GM18907 (cell line): Measurements from ENCODE around the gene PSMG4.

Source experiments
- ATAC-seq: cut with Tn5 transposase; IDR thresholded peaks from one replicate; pipeline ENCODE4 v1.9.1; 2021; ENCODE audit warnings: mild to moderate bottlenecking, moderate library complexity; ENCODE audit not compliant: unreplicated experiment

PSMG4 gene

DNA sequence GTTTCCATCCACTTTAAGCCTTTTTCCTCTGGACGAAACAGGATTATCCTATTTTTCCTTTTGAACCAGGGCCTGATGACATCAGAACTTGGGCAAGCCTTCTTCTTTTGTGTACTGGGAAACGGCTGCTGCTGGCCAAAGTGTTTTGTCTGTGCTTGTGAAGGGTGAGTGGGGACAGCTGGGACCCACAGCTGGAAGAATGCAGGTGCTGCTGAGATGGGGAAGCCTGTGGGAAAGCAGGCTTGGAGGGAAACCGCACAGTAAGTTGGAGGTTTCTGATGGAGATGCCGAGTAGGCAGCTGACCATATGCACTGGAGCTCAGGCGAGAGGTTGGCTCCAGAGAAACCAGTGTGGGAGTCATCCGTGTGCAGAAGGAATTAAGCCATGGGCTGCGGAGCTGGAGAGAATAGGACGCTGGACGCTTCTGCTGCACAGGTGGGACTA, 8.5 kb upstream of the PSMG4 start:
- no peak for ATAC-seq

DNA sequence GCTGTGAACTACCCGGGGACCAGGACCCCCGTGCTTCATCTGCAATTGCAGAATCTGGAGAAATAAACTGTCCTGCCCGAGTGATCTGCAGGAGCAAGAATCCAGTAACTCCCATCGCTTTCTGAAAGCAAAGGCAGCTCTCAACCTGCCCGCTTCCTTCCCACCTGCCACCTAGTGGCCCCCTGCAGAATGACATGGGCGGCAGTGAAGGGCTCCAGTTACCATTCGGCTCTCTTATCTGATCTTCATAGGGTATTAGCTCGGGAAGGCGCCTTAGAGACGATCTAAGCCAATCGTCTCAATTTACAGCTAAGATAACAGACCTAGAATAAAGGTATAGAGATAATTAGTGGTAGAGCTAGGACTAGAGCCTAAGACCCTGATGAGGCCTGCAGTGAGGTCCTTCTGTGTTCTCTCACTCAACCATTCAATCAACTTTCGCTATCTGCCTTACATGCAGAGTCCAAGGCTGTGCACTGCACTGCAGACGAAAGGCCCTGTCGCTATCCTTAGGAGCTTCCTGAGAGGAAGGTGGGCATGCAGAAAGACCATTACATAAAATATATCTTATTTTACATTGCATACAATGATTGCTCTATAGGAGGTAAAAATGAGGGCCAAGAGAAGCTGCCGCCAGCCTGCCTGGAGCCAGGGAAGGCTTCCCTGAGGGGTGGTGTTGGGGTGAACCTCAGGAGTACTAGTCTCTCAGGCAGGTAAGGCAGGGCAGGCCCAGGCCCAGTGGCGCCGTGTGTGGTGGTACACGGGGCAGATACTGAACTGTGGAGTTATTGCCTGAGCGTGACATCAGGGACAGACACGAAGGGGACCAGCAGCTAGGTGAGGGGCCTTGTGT, 7.1 kb upstream of the PSMG4 start:
- peak; percentile 76 for ATAC-seq

DNA sequence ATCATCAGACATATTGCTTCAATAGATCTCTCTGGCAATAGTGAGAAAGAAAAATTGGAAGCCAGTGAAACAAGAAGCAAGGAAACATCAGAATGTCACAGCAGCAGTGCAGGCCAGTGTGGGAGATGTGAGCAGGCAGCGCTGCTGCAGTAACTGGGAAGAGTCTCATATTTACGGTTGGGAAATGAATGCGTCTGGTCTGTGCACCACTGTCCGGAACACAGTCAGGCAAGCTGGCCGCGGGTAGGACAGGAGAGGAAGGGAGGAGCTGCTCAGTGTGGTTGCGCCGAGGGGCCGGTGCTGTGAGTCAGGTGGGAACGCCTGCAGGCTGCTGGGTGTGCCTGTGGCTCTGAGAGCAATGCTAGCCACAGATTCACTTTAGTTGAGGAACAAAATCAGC, 6.4 kb upstream of the PSMG4 start:
- no peak for ATAC-seq

DNA sequence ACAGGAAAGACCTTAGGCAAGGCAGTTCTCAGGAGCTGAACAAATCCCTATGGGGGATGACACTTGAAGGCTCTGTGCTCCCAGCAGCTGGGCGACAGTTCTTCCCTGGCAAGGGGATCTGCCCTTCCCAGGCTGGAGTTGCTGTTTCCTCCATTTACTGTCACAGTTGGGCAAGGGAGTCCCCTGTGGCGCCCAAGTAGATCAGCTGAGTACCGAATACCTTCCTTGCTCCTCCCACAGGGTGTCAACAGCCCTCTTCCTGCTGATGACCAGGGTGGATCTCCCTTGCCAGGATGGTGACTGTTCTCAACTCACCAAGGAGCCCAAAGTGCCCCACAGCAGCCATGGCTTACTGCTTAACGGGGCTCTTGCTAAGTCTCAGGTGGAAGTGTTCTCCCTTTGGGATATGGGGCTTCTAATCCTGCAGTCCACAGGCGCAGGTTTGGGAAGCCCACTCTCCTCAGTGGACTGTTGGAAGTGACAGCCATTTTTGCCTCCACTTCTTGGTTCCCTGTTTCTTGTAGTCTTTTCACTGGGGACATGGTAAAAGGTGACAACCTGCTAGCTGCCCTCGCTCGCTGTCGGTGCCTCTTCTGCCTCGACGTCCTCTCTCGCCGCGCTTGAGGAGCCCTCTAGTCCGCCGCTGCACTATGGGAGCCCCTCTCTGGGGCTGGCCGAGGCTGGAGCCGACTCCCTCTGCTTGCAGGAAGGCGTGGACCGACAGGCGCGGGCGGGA, 5.7 kb upstream of the PSMG4 start:
- ATAC-seq = no peak

DNA sequence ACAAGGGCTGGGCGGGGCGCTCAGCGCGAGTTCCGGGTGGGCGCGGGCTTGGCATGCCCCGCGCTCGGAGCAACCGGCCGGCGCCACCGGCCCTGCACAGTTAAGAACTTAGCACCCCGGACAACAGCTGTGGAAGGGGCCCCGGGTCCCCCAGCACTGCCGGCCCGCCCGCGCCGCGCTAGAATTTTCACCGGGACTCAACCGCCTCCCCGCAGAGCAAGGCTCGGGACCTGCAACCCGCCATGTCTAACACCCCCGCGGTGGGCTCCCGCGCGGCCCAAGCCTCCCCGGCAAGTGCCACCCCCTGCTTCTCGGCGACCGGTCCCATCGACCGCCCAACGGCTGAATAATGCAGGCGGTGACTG, 5.2 kb upstream of the PSMG4 start:
- no peak for ATAC-seq

DNA sequence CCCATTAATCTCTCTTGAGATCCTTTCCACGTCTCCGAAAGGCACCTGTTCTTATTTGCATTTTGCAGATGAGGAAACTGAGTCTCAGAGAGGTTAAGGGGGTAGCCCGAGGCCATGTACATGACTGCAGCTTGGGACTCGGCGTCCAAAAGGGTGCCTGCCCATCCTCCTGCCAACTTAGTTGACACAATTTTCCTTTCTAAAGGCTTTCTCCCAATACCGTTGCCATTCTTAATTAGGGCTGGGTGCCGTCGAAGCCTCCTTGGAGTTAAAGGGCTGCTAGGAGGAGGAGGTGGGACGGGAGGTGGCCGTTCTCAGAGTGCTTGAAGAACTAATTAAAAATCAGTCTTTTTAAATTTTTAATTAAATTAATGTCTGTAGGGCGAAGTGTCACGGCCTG, 546 bp upstream of the PSMG4 start:
- ATAC-seq = no peak

DNA sequence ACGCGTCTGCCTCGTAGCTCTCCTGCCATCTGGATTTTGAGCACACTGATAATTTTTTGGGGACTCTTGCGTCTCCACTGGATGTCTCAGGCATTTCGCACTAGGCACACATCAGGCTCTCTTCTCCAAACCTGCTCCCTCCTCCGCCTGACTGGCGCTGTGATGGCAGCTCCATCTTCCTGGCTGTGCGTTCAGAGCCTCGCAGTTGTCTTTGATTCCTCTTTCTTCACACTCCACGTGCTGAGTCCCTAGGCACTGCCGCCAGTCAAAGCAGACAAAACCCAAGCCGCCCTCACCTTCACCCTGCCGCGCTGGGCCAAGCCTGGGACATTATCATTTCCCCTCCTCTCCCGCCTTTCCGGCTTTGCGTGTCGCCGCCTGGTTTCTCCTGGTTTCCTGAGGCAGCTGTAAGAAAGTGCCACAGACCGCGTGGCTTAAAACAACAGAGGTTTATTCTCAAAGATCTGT, 778 bp downstream of the PSMG4 start:
- ATAC-seq = peak; percentile 32

DNA sequence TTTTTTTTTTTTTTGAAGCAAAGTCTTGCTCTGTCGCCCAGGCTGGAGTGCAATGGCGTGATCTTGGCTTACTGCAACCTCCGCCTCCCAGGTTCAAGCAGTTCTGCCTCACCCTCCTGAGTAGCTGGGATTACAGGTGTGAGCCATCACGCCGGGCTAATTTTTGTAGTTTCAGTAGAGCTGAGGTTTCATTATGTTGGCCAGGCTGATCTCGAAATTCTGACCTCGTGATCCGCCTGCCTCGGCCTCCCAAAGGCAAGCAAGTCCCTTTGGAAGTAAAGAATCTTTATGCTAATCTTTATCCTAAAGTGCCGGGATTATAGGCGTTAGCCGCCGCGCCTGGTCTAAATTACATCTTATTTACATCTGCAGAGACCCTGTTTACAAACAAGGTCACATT, 1.5 kb downstream of the PSMG4 start:
- no peak for ATAC-seq

DNA sequence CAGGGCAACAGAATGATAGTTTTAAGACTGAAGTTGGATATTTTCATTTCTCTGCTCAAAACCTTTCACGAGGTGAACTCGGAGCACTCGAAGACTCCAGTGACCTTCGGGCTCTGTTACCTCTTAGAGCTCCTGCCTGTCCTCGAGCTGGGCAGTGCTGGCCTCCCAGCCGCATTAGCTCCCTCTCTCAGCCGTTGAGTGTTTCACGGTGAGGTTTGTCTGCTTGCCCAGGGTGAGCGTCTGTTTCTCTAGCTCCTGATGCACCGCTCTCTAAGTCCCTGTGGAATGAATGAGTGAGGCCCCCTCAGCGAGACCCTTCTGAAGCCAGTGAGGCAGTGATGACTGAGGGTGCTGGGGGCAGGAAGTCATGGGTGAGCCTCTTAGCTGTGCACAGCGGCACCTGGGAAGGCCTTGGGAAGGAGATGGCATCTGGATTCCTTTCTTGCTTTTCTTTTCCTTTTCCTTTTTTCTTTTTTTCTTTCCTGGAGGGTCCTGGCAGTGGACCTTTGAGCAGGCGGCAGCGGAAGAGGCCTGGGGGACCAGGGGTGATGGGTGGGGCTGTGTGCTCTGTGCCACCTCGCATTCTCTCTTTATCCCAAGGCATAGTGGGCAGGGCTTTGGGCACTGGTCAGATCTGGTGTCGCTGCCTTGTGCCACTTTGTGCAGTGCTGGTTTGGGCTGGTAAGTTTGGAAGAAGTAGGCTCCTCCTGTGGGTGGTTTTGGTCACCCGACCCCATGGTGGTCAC, 2.2 kb downstream of the PSMG4 start:
- no peak for ATAC-seq

DNA sequence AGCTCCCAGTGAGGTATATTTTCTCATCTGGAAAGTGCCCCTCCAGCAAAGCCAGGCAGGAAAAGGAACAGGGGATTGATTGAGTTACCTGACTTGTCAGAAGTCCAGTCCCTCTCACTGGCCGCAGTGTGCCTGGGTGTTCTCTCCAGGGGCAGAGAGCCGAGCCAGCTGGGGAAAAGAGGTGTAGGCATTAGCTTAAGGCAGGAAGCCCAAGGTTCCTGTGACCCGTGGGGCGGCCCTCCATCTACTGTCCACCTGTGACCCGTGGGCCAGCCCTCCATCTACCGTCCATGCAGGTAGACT, 2.7 kb downstream of the PSMG4 start:
- no peak for ATAC-seq

DNA sequence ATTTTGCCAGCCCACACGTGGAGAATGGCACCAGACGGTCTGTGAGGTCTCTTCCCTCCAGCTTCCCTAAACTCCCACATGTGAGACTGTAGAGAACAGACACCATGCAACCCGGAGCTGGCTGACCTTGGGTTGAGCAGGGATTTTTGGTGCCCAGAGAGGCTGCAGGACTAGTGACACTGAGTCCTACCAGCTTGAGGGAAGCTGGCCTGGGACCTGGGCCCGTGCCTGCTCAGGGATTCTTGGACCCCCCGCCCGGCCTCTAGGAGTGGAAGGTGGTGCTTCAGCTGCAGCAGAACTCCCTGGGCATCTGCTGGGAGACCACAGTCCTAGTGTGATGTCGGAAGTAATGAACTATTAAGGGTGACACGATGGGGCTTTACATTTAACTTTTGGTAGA, 3.2 kb downstream of the PSMG4 start:
- ATAC-seq = no peak

DNA sequence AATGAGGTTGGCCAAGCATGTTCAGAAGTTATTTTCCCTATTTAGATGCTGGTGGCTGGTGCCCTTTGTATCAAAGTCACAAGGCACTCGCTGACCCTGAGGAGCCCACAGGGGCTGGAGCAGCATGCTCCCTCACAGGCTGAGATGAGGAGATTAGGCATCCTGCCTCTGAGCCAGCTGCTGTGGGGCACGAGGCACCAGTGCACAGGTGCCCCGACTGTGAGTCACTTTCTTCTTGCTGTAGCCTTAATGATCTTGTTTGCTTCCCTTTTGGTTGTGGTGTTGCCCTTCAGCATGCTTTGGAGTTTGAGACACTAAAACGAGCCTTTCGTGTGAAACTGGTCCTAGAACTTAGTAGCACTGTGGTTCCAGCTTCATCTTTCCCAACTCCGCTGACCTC, 4.3 kb downstream of the PSMG4 start:
- no peak for ATAC-seq

DNA sequence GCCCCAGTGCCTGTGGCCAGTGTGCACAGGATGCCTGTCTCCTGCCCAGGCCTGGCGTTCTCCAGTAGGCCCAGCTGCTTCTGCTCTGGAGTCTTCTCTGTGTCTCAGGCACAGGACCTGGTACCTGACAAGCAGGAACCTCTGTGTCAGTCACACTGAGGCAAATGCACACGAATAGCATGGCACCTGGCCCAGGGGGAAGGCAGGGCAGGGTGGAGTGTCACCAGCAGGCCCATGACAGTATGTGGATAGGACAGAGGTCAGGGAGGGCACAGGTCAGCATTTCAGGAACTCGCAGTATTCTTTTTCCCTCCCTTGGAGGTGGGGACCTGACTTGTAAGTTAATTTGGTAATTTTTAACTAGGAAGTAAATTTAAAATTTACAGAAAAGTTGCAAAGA, 5.6 kb downstream of the PSMG4 start:
- ATAC-seq = no peak

DNA sequence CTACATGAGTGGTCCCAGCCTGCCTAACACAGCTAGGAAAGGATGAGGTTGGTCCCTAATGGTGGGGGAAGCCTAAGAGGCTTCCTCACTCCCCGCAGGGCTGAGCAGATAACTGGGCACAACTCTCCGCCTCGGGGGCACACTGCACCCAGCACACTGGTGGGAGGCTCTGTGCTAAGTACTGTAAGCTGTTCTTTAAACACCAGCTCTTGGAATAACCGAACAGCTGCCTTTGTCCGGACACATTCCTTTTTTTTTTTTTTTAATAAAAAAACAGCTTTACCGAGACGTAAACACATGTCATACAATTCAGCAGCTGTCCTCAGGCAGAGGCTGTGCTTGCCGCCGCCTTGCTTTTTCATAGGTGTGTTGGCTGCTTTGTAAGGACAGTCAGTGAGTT, 6.9 kb downstream of the PSMG4 start:
- no peak for ATAC-seq

DNA sequence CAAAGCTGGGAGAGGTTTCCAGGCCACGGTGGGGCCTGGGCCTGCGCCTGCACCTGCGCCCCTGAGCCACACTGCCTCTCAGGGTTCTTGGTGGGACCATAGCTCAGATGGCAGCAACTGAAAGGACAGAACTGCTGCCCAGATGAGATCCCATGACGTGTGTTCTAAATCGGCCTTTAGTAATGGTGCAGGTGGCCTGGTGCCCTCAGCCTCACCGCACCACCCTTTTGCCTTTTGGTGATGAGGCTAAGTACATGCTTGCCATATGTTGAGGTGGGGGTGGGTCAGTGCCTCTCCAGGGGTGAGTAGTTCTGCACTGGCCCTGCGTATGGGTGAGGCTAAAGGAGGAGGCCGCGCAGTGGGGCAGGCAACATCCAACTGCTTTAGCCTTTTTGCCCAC, 7.4 kb downstream of the PSMG4 start:
- ATAC-seq = no peak

DNA sequence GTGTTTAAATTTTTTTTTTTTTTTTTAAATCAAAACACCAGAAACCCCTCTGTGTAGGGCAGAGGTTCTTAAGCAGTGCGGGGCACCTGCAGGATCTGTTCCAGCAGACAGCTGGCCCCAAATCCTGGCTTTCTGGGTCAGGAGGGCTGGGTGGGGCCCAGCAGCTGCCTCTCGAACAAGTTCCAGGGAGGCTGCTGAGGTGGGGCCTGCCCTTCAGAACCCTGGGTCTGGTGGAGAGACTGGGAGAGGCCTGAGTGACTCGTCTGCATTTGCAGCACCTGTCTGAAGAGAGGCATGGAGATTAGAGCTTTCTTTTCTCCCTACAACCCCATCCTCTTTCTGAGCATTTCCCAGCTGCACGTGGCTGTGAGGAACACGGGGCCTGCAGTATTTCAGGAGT, 8.4 kb downstream of the PSMG4 start:
- no peak for ATAC-seq

DNA sequence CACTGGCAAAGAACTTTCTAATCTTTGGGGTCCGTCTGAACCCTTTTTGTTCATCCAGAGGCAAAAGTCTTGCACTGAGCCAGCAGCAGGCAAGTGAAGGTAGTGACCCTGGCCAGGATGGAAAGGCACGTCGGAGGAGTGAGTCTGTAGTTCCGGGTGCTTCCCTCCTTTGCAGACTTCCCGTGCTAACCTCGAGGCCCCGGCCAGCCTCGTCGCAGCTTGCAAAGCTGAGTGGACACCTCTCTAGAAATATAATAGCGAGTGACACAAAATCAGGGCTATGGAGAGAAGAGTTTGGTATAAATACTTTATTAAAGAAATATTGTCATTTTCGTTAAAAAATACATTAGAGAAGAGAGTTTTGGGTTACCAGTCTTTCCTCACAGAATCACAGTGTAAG, 9.9 kb downstream of the PSMG4 start:
- no peak for ATAC-seq

DNA sequence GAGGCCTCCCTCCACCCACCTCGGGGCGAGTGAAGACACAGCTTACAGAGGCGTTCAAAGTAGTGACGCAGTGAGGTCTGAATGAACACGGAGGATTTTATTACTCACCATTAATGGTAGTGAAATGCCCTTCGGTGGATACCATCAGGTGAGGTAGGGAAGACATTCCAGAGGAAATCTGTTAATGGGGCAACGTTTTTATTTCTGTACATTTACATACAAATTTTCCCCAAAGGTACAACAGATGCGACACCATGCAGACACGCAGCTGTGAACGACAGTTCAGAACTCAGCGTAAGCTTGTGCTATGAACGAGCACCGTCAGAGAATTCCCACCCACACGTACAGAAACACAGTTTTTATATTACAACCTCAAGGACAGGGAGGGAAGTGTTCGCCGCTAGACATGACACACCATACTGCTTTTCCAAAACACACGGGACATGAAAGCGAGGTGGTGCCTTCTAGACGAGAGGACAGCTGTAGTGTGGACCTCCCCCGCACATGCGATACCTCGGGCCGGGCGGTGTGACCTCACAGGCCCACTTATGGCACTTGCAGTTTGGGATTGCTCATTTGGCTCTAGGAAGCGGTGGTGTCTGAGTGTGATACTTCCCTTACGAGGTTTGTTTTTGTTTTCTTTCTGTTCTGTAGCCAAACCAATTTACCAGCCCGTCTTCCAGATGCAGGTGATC, 10.7 kb downstream of the PSMG4 start:
- no peak for ATAC-seq

DNA sequence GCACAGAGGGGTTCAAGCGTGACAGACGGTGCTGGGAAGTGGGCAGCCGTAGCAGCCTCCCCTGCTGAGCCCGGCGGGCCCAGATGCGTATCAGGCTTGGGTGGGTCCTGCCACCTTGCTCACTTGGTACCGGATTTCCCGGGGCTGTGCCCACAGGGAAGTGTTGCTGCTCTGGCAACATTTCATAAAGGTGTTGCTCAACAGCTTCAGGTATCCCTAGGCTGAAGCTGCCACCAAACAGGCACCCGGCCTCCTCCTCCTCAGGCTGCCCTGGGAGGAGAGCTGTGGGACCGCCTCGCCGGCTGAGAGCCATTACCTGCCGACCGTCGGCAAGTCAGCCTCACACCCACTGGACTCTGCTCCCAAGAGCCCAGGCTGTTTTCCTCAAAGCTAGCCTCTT, 11.5 kb downstream of the PSMG4 start:
- no peak for ATAC-seq

DNA sequence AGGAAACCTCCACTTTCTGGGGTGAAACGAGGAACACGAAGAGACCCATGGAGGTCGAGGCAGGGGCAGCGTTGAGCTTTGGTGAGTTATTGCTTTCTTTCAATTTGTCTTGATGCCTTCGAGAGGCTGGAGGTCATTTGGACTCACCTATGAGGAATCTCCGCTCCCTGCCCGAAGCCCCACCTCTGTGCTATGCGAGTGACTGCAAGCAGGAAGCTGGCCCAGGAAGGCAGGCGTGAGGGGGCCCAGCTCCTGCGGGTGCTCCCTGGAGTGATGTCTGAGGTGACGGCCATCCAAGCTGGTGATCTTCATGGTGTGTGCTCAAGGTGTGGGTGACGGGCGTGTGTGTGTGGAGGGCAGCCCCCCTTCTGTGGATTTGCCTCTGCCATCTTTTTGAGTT, 13.0 kb downstream of the PSMG4 start:
- no peak for ATAC-seq

DNA sequence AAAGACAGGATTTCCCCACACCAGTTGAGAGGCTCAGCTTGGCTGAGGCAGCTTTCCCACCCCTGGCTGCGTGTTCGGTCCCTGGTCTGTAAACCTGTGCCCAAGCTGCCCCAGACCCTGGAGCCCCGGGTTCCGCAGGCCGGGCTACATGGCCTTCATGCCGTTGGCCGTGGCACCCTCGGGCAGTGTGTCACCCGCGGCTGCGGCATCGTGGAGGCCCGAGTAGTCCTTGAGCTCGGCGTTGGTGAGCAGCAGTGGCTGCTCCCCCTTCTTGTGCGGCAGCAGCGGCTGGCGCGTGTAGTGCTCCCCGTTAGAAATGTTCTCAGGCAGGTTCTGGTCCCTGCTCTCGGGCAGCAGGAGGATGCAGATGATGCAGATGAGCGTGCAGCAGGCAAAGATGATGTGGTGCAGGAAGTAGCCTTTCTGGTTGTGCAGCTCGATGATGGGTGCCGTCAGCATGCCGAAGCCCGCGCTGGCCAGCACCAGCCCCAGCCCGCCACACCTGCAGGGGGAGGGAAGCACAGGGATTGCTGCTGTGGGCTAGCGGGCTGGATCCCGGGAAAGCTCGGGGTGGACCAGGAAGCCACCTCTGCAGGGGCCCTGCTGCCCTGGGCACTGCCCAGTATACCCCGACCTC, 14.3 kb downstream of the PSMG4 start:
- ATAC-seq = no peak
